ENCODE measurements around the gene NXPE4. TPM values are rescaled to one million over a fixed set of nuclear protein-coding genes. Genes with fewer than 3 reads are reported as not detected.

The NXPE4 gene
- total and polyA plus RNA-seq, 12 donors: not detected

DNA sequence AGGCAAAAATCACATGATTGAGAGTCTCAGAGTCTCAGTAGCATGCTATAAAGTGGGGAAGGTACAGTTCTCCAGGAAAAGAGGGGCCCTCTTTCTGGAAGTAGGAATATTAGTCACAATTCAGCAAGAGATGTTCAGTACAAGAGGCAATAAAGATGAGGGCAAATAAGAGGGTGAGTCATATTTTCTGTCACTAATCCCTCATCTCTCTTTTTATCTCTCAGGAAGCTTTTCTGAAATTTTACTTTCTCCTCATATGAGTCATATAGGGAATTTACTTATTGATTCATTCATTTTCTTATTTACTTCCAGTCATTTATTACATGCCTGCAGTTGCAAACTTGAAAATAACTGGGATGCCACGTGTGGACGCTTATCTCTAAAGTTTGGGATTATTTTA, 32.5 kb downstream of the NXPE4 start:
- no peak overlapping the region for H3K27ac ChIP-seq
- no peaks in the 10 kb centered on the region for H3K36me3 ChIP-seq
- no peaks in the 10 kb centered on the region for H3K27me3 ChIP-seq
- H3K4me3 ChIP-seq: no peak overlapping the region
- ATAC-seq (no peak), DNase-seq (no peak)
- no peaks in the 10 kb centered on the region for H3K4me1 ChIP-seq
- intact Hi-C loops (cut with DNase I): no loop called here
- TF ChIP-seq, protein P1, sequence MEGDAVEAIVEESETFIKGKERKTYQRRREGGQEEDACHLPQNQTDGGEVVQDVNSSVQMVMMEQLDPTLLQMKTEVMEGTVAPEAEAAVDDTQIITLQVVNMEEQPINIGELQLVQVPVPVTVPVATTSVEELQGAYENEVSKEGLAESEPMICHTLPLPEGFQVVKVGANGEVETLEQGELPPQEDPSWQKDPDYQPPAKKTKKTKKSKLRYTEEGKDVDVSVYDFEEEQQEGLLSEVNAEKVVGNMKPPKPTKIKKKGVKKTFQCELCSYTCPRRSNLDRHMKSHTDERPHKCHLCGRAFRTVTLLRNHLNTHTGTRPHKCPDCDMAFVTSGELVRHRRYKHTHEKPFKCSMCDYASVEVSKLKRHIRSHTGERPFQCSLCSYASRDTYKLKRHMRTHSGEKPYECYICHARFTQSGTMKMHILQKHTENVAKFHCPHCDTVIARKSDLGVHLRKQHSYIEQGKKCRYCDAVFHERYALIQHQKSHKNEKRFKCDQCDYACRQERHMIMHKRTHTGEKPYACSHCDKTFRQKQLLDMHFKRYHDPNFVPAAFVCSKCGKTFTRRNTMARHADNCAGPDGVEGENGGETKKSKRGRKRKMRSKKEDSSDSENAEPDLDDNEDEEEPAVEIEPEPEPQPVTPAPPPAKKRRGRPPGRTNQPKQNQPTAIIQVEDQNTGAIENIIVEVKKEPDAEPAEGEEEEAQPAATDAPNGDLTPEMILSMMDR (IDR thresholded peaks at IDR 0.05): no peak
- H3K9me3 ChIP-seq: peaks cover 0 to 4% (median 0%) of the 10 kb centered on the region in 11 donors
- WGBS, 2 donors: 63 to 65% methylated on average over 2 of the region's 2 CpGs

DNA sequence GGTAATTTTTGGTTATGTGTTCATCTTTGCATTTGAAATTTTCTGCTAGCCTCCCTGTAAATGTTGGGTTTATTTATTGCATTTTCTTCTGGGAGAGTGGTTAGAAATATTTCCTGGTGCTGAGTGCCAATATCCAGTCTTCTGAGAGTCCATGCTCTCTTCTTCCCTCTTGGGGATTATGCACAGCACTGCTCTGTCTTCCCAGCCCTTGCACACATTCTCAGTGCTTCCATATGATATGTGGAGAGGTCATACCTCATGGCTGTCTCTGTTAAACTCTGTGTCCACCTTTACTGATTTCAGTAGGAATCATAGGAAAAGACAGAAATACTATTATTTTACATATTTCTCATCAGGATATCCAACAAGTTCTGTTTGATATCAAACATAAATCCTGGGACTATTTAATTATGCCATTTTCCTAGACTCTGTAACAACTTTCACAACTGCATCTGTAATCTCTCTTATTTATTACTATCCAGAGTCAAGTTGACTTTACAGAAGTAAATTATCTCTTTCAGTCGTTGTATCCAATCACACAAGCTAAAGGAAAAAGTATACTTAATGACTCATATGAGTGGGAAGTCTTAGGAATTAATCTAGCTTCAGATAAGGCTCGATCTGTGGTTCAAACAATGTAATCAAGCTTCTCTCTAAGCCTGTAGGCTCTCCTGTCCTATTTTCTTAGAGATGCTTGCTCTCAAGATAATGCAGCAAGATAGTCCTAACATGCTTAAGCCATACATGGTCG, 33.2 kb downstream of the NXPE4 start:
- TF ChIP-seq, protein P1 (IDR thresholded peaks at IDR 0.05): no peak
- H3K4me3 ChIP-seq: no peak overlapping the region
- H3K36me3 ChIP-seq: no peaks in the 10 kb centered on the region
- H3K27ac ChIP-seq: no peak overlapping the region
- H3K9me3 ChIP-seq: peaks cover 0 to 4% (median 0%) of the 10 kb centered on the region in 11 donors
- no peak for ATAC-seq
- no peaks in the 10 kb centered on the region for H3K27me3 ChIP-seq
- WGBS, 2 donors: 36 to 37% methylated on average over 3 of the region's 3 CpGs
- no peaks in the 10 kb centered on the region for H3K4me1 ChIP-seq
- DNase-seq: no peak
- intact Hi-C loops (cut with DNase I): no loop called here

DNA sequence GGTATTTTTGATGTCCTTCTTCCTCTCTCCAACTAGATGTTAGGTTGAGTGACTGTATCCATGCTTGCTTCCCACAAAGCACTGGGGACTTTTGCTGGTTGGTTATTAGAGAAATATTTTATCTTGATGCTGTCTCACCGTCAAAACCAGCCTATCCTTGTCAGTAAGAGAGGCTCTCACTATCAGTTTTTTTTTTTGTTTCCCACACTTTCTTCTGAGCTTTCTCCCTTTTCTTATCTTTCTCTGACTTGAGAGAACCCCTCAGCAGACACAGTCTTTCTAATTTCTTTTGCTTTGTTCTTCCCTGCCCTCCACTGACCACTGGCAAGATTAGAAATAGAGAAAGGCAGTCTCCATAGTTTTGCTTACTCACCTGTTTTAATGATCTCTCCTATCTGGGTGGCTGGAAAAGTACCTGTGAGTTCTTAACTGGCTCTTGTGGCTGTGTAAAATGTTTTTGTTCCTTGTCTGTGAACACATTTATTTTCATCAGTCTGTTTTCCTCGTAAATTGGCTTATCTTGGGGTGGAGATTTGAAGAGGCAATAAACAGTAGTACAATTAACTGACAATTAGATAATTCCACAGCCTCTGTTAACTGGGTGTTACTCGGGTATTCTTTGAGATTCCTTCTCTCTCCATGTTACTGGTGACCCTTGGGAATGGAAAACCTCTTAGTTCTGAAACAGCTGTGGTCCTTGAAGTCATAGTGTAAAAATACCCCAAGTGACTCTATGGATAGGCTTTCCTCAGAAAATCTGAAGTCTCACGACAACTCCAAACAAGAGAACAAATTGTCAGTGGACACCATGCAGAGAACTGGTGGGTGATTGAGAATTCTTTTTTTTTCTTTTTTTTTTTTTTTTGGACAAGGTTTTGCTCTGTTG, 35.9 kb downstream of the NXPE4 start, which contains the start of gene NXPE1:
TSS of gene NXPE1 (minus strand) at position 457 of the 886 bp plus-strand sequence. CDS start 8,680 bp downstream, outside the sequence.
- Histone ChIP-seq H3K27ac (no peak within 1 kb of the TSS), H3K9me3 (peaks cover 0 to 4% (median 0%) of the 10 kb centered on the region in 11 donors), H3K4me3 (no peak within 1 kb of the TSS), H3K27me3 (no peaks in the 10 kb centered on the region), H3K36me3 (no peaks in the 10 kb centered on the region), H3K4me1 (no peaks in the 10 kb centered on the region)
- intact Hi-C loops (cut with DNase I): no loop called here
- WGBS, 2 donors: 59 to 64% methylated on average over 4 of the region's 4 CpGs
- no peak for DNase-seq
- TF ChIP-seq, protein P1 (IDR thresholded peaks at IDR 0.05): no peak
- no peak for ATAC-seq

DNA sequence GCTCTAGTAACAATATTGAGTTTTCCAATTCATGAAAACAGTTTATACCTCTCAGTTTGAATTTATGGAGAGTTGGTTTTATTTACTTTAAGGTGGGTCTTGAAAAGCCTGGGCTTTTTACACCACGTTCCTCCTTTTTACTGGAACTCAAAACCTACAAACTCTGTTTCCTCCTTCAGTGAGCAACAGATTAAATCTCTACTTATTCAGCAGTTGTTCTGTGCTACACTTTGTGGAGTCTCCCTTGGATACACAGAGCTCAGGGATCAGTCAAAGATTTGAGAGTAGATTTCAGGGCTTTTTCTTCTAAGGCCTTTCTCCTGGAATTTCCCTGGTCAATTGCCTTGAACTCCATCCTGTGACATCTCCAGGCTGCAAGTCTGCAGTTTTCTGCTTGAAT, 39.5 kb downstream of the NXPE4 start:
- intact Hi-C loops (cut with DNase I): no loop called here
- no peak overlapping the region for H3K27ac ChIP-seq
- H3K4me3 ChIP-seq: no peak overlapping the region
- H3K36me3 ChIP-seq: no peaks in the 10 kb centered on the region
- H3K27me3 ChIP-seq: no peaks in the 10 kb centered on the region
- no peaks in the 10 kb centered on the region for H3K4me1 ChIP-seq
- ATAC-seq (no peak), DNase-seq (no peak)
- no peaks in the 10 kb centered on the region for H3K9me3 ChIP-seq
- TF ChIP-seq, protein P1 (IDR thresholded peaks at IDR 0.05): no peak
- 49 to 60% methylated on average over 1 of the region's 1 CpG for WGBS, 2 donors
